GM19240 (cell line): ENCODE data around the gene PER2.

Experiments used
- DNase-seq: peaks from one replicate; pipeline ENCODE4 v3.0.0; 2011; ENCODE audit warnings: low spot score; ENCODE audit not compliant: insufficient read length

The PER2 gene

DNA sequence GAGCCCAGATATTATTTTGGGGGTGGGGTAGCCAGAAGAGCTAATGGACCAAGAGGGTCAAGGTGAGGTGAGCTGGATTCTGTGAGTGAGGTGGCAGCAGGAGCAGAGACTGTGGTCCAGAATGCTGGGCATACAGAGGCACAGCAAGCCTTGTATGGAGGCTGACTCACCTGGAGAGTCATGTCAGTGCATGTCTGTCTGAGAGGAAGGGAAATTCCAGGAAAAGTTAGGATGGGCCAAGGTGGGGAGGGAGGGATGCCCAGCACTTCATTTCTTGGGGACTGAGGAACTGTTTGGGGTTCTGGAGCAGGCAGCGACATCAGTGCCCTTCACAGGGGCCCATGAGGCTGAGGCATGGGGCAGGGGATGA lies 21.1 kb downstream of the PER2 start:
- DNase-seq = no peak

DNA sequence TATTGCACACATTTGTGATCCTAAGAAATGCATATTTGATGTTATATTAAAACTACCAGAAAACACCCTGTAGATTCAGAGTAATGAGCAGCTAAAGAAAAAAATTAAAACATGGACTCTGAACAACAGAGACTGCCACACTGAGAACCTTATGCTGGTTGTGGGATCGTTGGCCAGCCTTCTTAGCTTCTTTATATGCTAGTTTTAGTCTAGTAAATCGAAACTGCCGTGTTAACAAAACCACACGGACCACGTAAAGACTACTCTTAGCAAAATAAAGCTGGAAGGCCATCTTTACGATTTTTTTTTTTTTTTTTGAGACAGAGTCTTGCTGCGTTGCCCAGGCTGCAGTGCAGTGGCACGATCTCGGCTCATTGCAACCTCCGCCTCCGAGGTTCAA lies 22.8 kb downstream of the PER2 start:
- DNase-seq = no peak

DNA sequence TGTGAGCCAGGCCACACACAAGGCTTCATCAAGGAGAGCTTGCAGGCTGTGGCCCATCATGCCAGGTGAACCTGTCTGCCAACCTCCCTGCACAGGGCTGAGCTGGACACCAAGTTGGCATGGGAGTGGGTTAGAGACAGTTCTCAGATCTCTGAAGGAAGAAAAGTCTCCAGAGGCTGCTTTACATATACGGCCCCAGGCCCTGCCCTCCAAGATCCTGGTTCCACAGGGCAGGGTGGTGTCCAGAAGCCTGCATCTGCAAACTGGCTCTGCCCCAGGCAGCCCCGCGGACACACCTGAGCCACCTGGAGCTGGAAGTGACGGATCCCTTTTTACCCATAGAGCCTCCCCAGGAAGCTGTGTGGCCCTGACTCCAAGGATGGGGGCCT lies 24.3 kb downstream of the PER2 start:
- DNase-seq = no peak

GRCh38 chr2:238263204-238264071 lies 25.0 kb downstream of the PER2 start:
- DNase-seq = peak; percentile 76

DNA sequence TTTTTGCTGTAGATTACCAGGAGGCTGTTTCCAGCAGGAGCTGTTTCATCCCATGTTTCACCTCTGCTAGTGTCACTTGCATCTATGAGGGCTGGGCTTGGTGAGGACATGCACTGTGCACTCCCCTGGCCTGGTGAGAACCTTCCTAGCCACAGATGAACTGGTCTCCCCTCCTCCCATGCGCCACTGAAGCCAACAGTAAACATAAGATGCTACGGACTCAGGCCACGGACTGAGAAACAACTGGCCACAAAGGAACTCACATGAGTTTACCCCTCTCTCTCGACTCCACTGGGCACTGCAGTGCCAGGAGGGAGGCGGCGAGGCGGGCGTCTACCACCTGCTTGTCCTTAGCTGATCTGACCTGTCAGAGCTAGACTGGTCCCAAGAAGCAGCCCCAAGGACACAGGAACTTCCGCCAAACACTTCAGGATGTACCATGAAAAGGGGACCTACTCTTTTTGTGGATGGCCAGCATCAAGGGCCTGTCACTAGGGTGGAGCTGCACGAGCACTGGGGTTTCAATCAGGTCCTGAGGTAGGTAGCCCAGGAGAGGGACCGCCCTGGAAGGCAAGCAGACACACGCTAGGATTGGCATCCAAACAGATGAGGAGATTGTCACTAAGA lies 25.8 kb downstream of the PER2 start:
- DNase-seq = no peak

GRCh38 chr2:238261718-238262375 lies 26.6 kb downstream of the PER2 start:
- no peak for DNase-seq

GRCh38 chr2:238260883-238261282 lies 27.5 kb downstream of the PER2 start:
- no peak for DNase-seq

DNA sequence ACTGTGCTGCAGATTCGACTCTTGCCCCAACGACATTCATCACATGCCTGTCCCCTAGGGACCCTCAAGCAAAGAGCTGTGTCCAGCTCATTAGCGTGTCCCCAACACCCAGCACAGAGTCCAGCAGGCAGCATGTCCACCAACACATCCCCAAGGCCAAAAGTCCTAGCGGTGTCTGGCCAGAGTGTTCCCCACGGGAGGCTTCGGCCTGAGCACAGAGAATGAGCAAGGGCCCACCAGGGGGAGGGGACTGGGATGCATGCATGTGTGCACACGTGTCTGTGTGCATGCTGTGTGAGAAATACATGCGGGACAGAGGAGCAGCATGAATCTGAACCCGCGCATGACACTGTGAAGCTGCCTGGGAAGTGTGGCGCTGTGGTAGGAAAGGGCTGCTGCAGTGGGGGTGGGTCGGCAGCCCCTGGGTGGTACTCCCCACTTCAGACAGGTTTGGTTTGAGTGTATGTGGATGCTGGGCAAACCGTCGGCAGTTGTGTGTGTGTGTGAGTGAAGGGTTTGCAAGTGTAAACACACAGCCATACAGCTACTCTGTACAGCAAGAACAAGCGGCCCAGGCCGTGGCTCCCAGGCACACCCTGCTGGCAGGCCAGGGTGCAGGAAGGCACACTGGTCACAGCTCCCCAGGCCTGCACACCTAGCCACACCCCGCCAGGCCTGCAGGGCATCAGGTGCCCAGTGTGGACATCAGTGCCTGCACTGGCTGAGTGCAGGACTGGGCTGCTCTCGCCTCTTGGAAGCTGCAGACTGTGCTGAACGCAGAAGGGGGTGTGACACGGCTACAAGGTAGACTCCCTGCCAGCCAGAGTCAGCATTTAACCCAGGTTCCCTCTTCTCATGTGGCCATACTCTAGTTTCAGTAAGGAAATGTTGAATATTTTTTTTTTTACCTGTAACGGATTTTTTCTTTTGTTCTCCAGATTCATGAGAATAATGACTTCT lies 29.1 kb downstream of the PER2 start:
- no peak for DNase-seq

DNA sequence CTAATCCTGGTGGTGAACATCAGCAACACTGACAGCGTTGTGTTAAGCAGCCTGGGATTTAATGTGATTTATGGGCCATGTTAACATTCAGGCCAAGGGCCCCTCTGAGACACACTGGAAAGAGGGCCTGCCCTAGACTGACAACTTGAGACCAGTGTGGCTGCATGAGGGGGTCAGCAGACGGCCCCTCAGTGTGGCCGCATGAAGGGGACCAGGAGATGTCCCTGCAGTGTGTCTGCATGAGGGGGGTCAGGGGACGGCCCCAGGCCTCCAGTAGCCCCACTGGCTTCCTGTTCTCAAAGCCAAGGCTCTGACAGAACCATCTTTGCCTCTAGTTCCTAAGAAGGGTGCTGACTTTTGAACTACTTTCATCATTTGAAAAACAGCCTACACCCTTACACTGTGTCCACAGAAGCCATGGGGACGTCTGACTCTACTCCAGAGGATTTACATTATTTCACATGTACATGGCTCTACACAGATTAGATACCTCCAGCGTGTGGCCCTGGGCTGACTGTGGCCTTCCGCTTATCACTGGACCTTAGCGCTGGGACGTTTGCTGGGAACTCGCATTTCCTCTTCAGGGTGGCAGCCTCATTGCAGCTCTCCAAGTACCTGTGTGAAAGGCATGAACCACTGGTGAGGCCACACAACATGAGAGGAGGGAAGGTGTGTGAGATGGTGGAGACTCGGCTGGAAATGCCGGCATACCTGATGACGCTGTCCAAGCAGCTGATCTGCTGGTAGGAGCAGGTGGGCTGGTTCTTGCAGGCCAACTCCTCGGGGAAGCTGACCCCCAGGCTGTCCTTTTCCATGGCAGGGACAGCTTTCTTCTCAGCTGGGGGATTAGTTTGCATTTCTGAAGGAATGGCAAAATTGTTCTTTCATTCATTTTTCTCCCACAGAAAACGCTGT lies 30.4 kb downstream of the PER2 start:
- DNase-seq = no peak

DNA sequence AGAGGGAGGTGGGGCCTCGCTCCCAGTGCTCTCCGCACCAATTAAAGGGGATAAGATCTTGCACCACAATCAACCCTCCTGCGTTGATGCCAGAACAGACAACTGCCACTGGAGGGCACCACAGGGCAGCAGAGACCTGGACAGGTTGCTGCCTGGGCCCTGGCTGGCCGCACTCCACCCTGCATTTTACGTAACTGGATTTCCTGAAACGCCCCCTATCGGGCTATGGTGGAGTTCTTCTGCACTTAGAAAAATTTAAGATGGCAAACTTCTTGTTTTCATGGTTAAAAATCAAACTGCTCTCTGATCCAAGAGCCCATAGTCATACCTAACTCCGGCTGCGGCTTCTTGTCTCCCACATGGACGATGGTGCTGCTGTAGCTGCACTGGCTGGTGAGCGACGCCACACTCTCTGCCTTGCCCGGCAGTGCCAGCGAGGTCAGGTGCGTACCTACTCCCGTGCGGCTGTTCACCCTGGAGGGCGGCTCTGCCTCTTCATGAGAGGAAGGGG lies 31.8 kb downstream of the PER2 start:
- peak; percentile 61 for DNase-seq

GRCh38 chr2:238256111-238256510 lies 32.3 kb downstream of the PER2 start:
- no peak for DNase-seq

GRCh38 chr2:238255636-238256035 lies 32.8 kb downstream of the PER2 start:
- no peak for DNase-seq

GRCh38 chr2:238255151-238255551 lies 33.3 kb downstream of the PER2 start:
- DNase-seq = no peak

- DNase-seq = no peak
Measured at GRCh38 chr2:238254095-238254723, 34.2 kb downstream of the PER2 start.

GRCh38 chr2:238252766-238253630 lies 35.4 kb downstream of the PER2 start:
- DNase-seq = no peak

DNA sequence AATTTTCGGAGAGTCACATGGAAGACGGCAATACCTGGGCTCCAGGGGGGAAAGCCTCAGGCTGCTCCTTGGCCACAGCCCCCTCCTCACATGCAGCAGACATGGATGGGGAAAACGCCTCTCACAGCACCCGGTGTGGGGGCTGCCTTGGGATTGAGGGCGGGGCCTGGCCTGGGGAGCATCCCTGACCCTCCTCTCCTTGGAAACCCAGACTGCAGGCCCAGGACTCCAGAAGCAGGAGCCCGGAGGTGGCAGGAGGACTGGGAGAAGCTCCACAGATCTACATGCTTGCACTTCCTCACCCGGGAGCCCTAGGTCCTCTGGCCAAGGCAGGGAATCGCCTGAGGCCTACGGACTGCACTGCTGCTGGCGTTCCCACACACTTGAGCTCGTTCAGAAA lies 36.4 kb downstream of the PER2 start:
- DNase-seq = no peak

DNA sequence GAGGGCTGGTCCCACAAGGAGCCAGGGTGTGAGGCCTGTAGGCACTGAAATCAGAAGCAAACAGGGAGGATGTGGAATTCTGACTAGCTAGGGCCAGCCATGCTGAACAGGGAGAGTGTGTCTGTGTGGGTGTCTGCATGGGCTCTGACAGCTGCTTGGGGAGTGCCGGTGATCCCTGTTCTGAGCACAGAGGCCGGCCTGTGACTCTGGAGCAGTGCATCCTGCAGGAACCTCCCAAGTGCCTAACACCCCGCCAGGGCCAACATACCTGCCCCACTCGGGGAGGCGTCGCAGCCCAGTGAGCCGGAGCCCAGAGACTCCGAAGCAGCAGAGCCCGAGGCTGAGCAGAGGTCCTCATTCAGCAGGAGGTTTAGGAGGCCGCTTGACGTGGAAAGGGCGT lies 37.1 kb downstream of the PER2 start:
- DNase-seq = no peak

GRCh38 chr2:238250896-238251295 lies 37.5 kb downstream of the PER2 start:
- DNase-seq = no peak
